GM23338 (cell line): ENCODE results near the gene MAPK8IP3. TPM values are rescaled to one million over a fixed set of nuclear protein-coding genes. Genes with fewer than 3 reads are reported as not detected.
"Not testable (repeated sequence)": the region's sequence is repeated elsewhere in the genome, so short reads cannot be mapped to it uniquely, and the experiment has no call there.

Source experiments
- ATAC-seq: fragments of 200-7000 bp; cut with Tn5 transposase; 3 replicates; pipeline ENCODE4 v1.9.1; 2020
- DNase-seq: peaks from one replicate; pipeline ENCODE4 v3.0.0-alpha.2; 2015; ENCODE audit warnings: low spot score
- H2AFZ ChIP-seq: fragments of 200-600 bp; sonication (generic); 2 replicates; pipeline ENCODE4 v1.8.0; 2016; ENCODE audit warnings: antibody characterized with exemption, mild to moderate bottlenecking, moderate library complexity
- H3F3A ChIP-seq: fragments of 200-600 bp; sonication (generic); replicated peaks from 2 replicates; pipeline ENCODE4 v1.8.0; 2017; ENCODE audit warnings: antibody characterized with exemption, mixed run types, low read depth
- H3K27ac ChIP-seq: fragments of 200-600 bp; sonication (generic); 2 replicates; pipeline ENCODE4 v1.6.1; 2016; ENCODE audit warnings: low read depth
- H3K27me3 ChIP-seq: fragments of 200-600 bp; sonication (generic); 2 replicates; pipeline ENCODE4 v1.8.0; 2016; ENCODE audit warnings: mild to moderate bottlenecking, mixed run types, moderate library complexity; ENCODE audit not compliant: insufficient read depth
- H3K36me3 ChIP-seq: fragments of 200-600 bp; sonication (generic); 2 replicates; pipeline ENCODE4 v1.8.0; 2016; ENCODE audit warnings: mild to moderate bottlenecking; ENCODE audit not compliant: insufficient read depth
- H3K4me1 ChIP-seq: fragments of 200-600 bp; sonication (generic); 2 replicates; pipeline ENCODE4 v1.8.0; 2016; ENCODE audit warnings: mild to moderate bottlenecking, moderate library complexity; ENCODE audit not compliant: insufficient read depth
- H3K4me2 ChIP-seq: fragments of 200-600 bp; sonication (generic); 2 replicates; pipeline ENCODE4 v1.7.1; 2017; ENCODE audit warnings: mixed run types
- H3K4me3 ChIP-seq: fragments of 200-600 bp; sonication (generic); 2 replicates; pipeline ENCODE4 v1.6.1; 2016; ENCODE audit warnings: mixed run types
- H3K79me2 ChIP-seq: fragments of 200-600 bp; sonication (generic); replicated peaks from 2 replicates; pipeline ENCODE4 v1.8.0; 2017; ENCODE audit warnings: mild to moderate bottlenecking; ENCODE audit not compliant: insufficient read depth
- H3K9me2 ChIP-seq: fragments of 200-600 bp; sonication (generic); 2 replicates; pipeline ENCODE4 v1.8.0; 2017; ENCODE audit not compliant: insufficient read depth
- H4K20me1 ChIP-seq: fragments of 200-600 bp; sonication (generic); replicated peaks from 2 replicates; pipeline ENCODE4 v1.8.0; 2017; ENCODE audit warnings: mild to moderate bottlenecking; ENCODE audit not compliant: insufficient read depth
- H3K27ac Mint-ChIP-seq: 2 replicates; pipeline ENCODE4 v1.8.0; 2020; ENCODE audit warnings: inconsistent platforms, mild to moderate bottlenecking, moderate library complexity, mixed read lengths
- H3K27me3 Mint-ChIP-seq: 3 replicates; pipeline ENCODE4 v1.8.0; 2022; ENCODE audit warnings: low read depth, mild to moderate bottlenecking, moderate library complexity, mixed read lengths, inconsistent platforms; ENCODE audit not compliant: insufficient read depth, poor library complexity
- H3K36me3 Mint-ChIP-seq: 3 replicates; pipeline ENCODE4 v1.8.0; 2021; ENCODE audit warnings: low read depth, mild to moderate bottlenecking, inconsistent platforms, moderate library complexity, mixed read lengths
- H3K4me1 Mint-ChIP-seq: 3 replicates; pipeline ENCODE4 v1.8.0; 2020; ENCODE audit warnings: mild to moderate bottlenecking, inconsistent platforms, mixed read lengths
- H3K4me3 Mint-ChIP-seq: 3 replicates; pipeline ENCODE4 v1.8.0; 2021; ENCODE audit warnings: moderate library complexity, mild to moderate bottlenecking, inconsistent platforms, mixed read lengths
- H3K9me3 Mint-ChIP-seq: 3 replicates; pipeline ENCODE4 v1.8.0; 2020; ENCODE audit warnings: moderate library complexity, mild to moderate bottlenecking, inconsistent platforms, mixed read lengths
- CREB1 ChIP-seq: fragments of 250-450 bp; sonication (Bioruptor Pico); IDR thresholded peaks from 2 replicates; pipeline ENCODE4 v1.5.0; 2020; ENCODE audit warnings: low read depth, mild to moderate bottlenecking, moderate library complexity
- EZH2 ChIP-seq: fragments of 200-600 bp; sonication (generic); IDR thresholded peaks from one replicate; pipeline ENCODE4 v1.8.0; 2017; ENCODE audit warnings: antibody characterized with exemption, mild to moderate bottlenecking, low read depth; ENCODE audit not compliant: unreplicated experiment
- EZH2phosphoT487 ChIP-seq: fragments of 200-600 bp; sonication (generic); IDR thresholded peaks from one replicate; pipeline ENCODE4 v1.8.1; 2018; ENCODE audit warnings: antibody characterized with exemption; ENCODE audit not compliant: unreplicated experiment
- polyA plus RNA-seq: library from polyadenylated mRNA; unstranded; fragments of >200 nt; fragmentation: Nextera tagmentation; extraction: Ambion mirVana; gene quantifications from 2 replicates; pipeline ENCODE4 v1.2.1, GENCODE V29; 2016
- total RNA-seq: library from RNA; depleted of rRNA; stranded (reverse); fragments of >200 nt; shearing (Covaris generic); gene quantifications from 2 replicates; pipeline ENCODE4 v1.2.3, GENCODE V29; 2014
- TF ChIP-seq, protein P1 (sequence below), 2 experiments: fragments of 200-600 bp in 1 of 2; sonication (generic) in 1 of 2; conservative IDR thresholded peaks; 2 replicates each; pipeline versions ENCODE4 v1.5.1 to v1.6.1; 2016 to 2017; ENCODE audit warnings: antibody characterized with exemption in 2 of 2, low read depth in 2 of 2, mild to moderate bottlenecking in 2 of 2, moderate library complexity in 1 of 2

The MAPK8IP3 gene
- total and polyA plus RNA-seq, 2 experiments from 2014 or later, result 11.3 to 58.4 TPM

GRCh38 chr16:1719559-1720229 is 13.7 kb downstream of the MAPK8IP3 start:
- H3K36me3 Mint-ChIP-seq, H3K4me3 ChIP-seq, H3K27me3 Mint-ChIP-seq, H3K27ac Mint-ChIP-seq, H3K4me1 Mint-ChIP-seq, H3K4me2 ChIP-seq, H3K4me3 Mint-ChIP-seq, H3K27ac ChIP-seq, H3K27me3 ChIP-seq, DNase-seq, H3K9me3 Mint-ChIP-seq, H4K20me1 ChIP-seq, H3F3A ChIP-seq, ATAC-seq, H3K9me2 ChIP-seq, H3K36me3 ChIP-seq, H2AFZ ChIP-seq, H3K4me1 ChIP-seq: not testable (repeated sequence)
- H3K79me2 ChIP-seq, result peaks cover 17% of the 10 kb centered on the region

- H3K36me3 ChIP-seq, result no peaks in the 10 kb centered on the region; the same call in 1 of the 2 replicates
- H3K27ac ChIP-seq, result no peak overlapping the region
- Mint-ChIP-seq H3K9me3 (no peaks in the 10 kb centered on the region), H3K27ac (no peak overlapping the region), H3K27me3 (peaks cover 2% of the 10 kb centered on the region), H3K4me1 (peaks cover 2% of the 10 kb centered on the region; the same call in 1 of the 3 replicates), H3K4me3 (no peak overlapping the region), H3K36me3 (no peaks in the 10 kb centered on the region)
- TF ChIP-seq, protein P1, sequence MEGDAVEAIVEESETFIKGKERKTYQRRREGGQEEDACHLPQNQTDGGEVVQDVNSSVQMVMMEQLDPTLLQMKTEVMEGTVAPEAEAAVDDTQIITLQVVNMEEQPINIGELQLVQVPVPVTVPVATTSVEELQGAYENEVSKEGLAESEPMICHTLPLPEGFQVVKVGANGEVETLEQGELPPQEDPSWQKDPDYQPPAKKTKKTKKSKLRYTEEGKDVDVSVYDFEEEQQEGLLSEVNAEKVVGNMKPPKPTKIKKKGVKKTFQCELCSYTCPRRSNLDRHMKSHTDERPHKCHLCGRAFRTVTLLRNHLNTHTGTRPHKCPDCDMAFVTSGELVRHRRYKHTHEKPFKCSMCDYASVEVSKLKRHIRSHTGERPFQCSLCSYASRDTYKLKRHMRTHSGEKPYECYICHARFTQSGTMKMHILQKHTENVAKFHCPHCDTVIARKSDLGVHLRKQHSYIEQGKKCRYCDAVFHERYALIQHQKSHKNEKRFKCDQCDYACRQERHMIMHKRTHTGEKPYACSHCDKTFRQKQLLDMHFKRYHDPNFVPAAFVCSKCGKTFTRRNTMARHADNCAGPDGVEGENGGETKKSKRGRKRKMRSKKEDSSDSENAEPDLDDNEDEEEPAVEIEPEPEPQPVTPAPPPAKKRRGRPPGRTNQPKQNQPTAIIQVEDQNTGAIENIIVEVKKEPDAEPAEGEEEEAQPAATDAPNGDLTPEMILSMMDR (conservative IDR thresholded peaks at IDR 0.05; ENCODE audit: low read depth in 2 of 2), result no peak
- TF ChIP-seq EZH2phosphoT487 (no peak), EZH2 (no peak)
- peaks cover 5% of the 10 kb centered on the region; the same call in 1 of the 2 replicates for H3K79me2 ChIP-seq
- peaks cover 3% of the 10 kb centered on the region for H4K20me1 ChIP-seq
- H3K9me2 ChIP-seq, result no peaks in the 10 kb centered on the region
- DNase-seq (no peak), ATAC-seq (no peak)
- H3F3A ChIP-seq, result no peaks in the 10 kb centered on the region
- H3K4me3 ChIP-seq, result no peak overlapping the region
- no peak overlapping the region for H2AFZ ChIP-seq
- H3K4me1 ChIP-seq, result no peaks in the 10 kb centered on the region
- H3K4me2 ChIP-seq, result no peak overlapping the region
- H3K27me3 ChIP-seq, result no peaks in the 10 kb centered on the region
These were observed 15.4 kb downstream of the MAPK8IP3 start for GRCh38 chr16:1721372-1721771.

GRCh38 chr16:1723450-1724147 is 17.6 kb downstream of the MAPK8IP3 start:
- no peak overlapping the region for H3K4me3 Mint-ChIP-seq
- no peaks in the 10 kb centered on the region for H3K4me1 ChIP-seq
- peaks cover 2% of the 10 kb centered on the region for H3K27me3 Mint-ChIP-seq
- no peak overlapping the region for H3K27ac Mint-ChIP-seq
- no peak overlapping the region for H2AFZ ChIP-seq
- no peaks in the 10 kb centered on the region; the same call in 1 of the 2 replicates for H3K36me3 ChIP-seq
- H4K20me1 ChIP-seq, result peaks cover 3% of the 10 kb centered on the region; the same call in 1 of the 2 replicates
- ATAC-seq (peak; percentile 88), DNase-seq (peak; percentile 67)
- H3K9me2 ChIP-seq, result no peaks in the 10 kb centered on the region
- H3K27ac ChIP-seq, result peak overlapping the region; percentile 29; the same call in 1 of the 2 replicates
- H3K27me3 ChIP-seq, result no peaks in the 10 kb centered on the region
- H3K4me1 Mint-ChIP-seq, result peaks cover 2% of the 10 kb centered on the region; the same call in 1 of the 3 replicates
- H3K36me3 Mint-ChIP-seq, result peaks cover 8% of the 10 kb centered on the region; the same call in 2 of the 3 replicates
- H3K4me3 ChIP-seq, result no peak overlapping the region
- H3K79me2 ChIP-seq, result no peaks in the 10 kb centered on the region
- H3K9me3 Mint-ChIP-seq, result no peaks in the 10 kb centered on the region
- no peaks in the 10 kb centered on the region for H3F3A ChIP-seq
- TF ChIP-seq, protein P1 (conservative IDR thresholded peaks at IDR 0.05; ENCODE audit: low read depth in 2 of 2), result peak; percentile 55 to 87
- TF ChIP-seq CREB1 (CRISPR knock-in tag), result no peak
- H3K4me2 ChIP-seq, result no peak overlapping the region
